ENCODE results near the gene KLHL36.
"Not testable (repeated sequence)": the region's sequence is repeated elsewhere in the genome, so short reads cannot be mapped to it uniquely, and the experiment has no call there.

The KLHL36 gene

DNA sequence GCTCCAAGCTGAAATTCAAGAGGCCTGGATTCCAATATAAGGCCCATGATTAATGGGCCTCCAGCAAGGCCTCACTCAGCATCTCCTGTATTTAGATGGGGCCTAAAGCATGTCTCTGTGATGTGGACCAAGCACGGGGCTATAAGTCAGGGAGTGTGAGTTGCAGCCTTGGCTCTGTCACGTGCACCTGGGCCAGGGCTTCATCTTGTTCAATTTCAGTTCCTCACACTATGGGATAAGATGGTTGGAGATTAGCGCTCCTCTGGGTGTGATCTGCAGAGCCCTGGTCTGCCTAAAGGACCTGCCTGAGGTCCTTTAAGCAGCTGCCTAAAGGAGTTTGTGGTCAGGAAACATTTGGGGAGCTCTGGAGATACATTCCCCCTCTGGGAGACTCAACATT lies 25.2 kb downstream of the KLHL36 start:
- no peak for DNase-seq

DNA sequence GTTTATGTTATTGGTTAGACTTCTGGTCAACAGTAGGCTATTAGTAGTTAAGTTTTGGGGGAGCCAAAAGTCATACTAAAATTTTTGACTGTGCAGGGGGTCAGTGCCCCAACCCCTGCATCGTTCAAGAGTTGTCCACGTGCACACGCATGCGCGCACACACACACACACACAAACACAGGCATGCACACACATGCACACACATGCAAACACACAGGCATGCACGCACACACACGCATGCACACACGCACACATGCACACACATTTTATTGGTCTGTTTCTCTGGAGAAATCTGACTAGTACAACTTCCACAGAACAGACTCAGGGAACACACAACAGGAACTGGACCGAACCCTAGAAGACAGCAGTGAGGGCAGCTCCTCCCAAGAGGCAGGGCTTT lies 27.1 kb downstream of the KLHL36 start:
- no peak for DNase-seq

DNA sequence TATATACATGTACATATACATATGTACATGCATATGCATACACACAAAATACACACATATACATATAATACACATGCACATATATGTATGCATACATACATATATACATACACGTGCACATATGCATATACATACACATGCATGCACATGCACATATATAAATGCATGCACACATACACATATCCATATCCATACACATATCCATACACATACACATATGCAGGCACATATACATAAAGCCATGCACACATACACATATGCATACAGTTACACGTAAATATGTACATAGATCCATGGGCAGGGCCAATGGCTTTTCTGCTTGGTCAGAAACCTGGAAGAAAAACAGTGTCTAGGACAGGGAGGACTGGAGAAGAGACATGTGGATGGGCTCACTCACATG lies 27.6 kb downstream of the KLHL36 start:
- no peak for DNase-seq

DNA sequence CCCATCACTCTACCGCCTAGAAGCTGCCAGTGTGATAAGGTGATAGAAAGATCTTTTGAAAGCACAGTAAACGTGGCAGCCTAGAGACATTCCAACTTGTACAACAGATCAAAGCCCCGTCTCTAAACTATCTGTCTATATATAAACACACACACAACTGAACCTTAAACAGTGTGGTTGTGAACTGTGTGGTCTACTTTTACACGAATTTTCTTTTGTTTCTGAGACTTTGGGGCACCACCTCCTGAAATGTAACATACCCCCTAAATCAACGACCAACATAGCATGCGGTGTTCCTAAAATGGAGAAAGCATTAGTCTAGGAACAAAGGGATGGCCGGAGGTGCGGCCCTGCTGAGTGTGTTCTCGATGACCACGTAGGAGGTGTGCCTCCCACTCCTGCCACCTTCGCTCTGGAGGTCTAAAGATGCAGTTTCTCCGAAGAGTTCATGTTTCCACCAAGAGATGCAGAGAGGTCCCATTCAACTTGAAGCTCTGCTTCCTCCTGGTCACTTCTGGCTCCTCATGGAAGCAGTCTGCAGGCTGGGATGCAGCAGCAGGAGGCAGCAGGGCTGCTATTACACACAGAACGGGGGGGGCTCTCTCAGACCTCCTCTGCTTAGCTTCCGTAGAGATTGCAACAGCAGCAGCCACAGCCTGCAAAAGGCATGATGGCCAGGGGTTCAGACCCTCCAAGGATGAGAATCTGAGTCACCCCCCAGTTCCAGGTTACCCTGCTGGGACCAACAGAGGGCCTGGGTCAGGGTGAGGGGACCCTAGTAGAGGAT lies 28.9 kb downstream of the KLHL36 start:
- no peak for DNase-seq

DNA sequence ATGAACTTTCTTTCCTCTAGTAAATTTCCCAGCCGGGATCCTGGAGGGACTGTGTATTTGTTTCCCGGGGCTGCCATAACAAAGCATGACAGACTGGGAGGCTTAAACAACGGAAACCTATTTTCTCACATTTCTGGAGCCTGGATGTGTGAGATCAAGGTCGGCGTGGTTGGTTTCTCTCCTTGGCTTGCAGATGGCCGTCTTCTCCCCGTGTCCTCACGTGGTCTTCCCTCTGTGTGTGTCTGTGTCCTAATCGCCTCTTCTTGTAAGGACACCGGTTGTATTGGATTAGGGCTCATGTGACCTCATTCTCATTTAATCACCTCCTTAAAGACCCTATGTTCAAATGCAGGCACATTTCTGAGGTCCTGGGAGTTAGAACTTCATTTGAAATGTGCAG lies 29.5 kb downstream of the KLHL36 start:
- no peak for DNase-seq

DNA sequence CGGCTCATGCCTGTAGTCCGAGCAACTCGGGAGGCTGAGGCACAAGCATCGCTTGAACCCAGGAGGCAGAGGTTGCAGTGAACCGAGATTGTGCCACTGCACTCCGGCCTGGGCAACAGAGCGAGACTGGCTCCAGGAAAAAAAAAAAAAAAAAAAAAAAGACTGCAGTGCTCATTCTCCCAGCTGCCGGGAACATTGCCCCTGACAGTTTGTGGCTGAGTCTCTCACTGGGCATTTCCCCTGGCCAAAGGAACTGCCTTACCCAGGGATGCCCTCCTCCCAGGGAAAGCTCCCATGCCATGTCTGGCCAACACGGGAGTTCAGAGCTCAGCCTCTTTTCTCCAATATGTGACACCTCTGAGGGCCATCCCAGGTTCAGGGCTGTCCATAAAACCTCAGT lies 30.2 kb downstream of the KLHL36 start:
- no peak for DNase-seq

DNA sequence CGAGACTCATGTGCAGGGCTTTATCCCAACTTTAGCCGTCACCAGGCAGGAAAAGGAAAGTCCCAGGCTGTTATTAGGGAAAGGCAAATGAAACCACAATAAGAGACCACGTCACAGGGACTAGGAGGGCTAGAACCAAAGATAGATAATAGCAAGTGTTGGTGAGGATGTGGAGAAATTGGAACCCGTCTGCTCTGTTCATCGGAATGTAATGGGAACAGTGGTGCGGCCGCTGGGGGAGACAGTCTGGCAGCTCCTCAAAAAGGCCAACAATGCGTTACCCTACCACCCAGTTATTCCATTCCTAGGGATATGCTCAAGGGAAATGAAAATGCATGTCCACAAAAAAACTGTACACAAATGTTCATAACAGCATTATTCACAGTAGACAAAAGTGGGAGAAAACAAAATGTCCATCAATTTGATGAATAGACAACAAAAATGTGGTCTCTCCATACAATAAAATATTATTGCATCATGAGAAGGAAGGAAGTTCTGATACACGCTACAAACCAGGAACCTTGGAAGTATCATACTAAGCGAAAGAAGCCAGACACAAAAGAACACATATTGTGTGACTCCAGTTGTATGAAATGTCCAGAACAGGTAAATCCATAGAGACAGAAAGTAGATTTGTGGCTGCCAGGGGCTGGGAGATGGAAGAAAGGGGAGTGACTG lies 32.0 kb downstream of the KLHL36 start:
- no peak for DNase-seq

DNA sequence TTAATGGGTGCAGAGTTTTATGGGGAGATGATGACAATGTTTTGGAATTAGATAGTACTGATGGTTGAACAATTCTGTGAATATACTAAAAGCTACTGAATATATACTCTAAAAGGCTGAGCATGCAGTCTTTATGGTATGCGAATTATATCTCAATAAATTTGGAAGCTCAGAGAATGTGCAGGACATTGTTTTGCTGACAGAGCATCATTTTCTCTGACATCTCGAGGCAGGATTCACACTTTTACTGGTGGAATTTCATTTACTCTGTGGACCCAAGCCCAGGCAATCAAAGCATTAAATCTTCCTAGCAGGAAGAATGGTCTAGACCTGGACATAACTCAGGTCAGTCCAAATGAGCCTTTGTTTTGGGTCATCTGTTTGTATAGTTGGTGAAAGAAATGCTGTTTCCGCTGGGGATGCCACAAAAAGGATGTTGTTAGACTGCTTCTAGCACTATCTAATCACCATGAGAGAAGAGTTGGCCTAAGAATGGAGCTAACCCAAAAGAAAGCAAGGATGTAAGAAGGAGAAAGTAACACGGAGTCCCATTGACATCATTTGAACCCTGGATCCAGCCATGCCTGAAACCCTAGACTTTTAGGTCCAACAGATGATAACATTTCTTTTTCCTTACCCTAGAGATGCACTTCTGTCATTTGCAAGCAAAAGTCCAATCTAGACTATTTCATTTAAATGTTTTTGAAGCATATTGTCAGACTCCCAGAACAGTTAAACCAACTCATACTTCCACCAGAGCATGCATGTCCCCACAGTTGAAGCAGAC lies 32.7 kb downstream of the KLHL36 start:
- no peak for DNase-seq

DNA sequence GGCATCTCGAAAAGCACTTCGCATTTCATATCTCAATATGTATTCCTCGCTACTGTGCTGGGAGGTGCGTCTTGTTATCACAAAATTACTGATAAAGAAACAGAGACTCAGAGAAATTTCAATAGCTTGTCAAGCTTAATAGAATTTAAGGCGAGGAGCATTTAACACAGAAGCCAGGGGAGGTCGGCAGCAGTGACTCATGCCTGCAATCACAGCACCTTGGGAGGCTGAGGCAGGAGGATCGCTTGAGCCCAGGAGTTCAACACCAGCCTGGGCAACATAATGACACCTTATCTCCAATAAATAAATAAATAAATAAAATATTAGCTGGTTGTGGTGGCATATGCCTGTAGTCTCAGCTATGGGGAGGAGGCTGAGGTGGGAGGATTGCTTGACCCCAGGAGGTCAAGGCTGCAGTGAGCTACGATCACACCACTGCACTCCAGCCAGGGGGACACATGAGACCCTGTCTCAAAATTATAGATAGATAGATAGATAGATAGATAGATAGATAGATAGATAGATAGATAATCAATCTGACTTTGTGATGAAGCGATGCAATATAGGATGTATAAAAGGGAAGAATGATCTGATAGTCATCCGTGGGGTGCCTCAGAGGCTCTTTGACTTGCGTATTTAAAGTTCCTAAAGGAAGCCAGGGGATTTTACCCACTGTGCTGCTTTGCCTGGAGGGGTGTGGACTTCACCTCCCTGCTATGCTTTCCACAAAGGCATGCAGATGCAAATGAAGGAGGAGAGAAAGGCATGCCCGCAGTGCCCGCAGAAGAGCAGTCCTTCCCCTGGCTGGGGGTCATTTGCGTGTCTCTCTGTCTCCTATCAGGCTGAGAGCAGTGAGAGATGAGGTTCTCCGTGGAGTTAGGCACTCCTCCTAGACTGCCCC lies 35.6 kb downstream of the KLHL36 start:
- DNase-seq: no peak

DNA sequence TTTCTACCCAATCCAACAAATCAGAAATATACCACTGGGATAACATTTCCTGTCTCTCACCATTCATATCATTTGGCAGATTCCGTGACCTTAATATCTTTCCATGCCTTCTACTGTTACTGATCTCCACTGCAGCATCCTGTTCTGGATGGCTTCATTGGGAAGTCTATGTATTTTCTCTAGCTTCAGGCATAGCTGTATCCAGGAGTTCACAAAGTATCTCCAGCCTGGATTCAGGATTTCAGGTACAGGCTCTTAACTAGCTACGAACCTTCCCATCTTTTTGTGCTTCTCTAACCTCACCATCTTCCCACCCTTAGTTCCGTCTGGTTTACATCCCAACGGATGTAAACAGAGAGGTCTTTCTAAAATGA lies 36.3 kb downstream of the KLHL36 start:
- DNase-seq: no peak

DNA sequence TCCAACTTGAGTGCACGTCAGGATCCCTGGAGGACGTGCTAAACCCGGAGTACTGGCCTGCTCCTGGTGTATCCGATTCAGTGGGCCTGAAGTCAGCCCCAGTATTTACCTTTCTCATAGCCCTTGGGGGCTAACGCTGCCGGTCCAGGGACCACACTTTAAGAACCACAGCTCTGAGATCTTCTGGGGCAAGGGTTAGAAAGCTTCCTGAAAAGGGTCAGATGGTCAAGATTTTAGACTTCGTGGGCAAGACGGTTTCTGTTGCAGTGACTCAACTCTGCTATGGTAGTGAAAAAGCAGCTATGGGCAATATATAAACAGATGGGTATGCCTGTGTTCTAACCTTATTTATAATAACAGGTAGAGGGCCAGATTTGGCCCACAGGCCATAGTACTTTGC lies 36.9 kb downstream of the KLHL36 start:
- no peak for DNase-seq

DNA sequence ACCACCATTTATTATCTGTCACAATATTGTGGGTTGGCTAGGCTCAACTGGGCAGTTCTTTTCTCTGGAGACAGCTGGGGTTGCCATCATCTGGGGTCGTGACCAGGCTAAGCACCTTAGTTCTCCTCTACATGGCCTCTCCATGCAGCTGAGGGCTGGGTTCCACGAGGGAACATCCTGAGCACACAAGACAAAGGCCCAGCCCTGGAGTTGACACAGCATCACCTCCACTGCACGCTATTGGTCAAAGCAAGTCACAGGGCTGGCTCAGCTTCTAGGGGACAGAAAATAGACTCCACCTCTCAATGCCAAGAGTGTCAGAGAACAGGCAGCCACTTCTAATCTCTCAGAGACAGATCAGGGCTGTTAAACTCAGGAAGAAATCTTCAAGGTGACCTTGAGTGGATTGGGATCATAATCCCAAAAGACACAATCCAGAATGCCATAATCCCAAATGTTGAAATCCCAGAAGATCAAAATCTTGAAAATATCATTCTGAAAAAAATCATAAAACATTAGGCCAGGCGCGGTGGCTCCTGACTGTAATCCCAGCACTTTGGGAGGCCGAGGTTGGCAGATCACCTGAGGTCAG lies 38.5 kb downstream of the KLHL36 start:
- no peak for DNase-seq

DNA sequence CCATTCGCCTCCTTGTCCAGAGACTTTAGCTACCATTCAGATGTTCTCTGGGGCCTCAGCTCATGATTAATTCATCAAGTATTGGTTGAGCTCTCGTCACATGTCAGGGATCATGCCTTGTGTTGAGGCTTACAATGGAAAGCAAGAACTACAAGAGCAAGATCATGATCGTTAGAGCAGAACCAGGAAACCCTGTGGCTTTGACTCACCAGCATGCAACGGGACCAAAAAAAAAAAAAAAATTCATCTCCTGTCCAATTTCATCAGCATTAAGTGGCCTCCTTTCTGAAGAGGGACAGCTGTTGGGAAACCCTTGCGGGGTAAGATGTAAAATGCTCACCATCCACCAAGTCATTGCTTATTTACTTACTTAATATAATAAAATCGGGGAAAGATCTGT lies 39.4 kb downstream of the KLHL36 start:
- no peak for DNase-seq

DNA sequence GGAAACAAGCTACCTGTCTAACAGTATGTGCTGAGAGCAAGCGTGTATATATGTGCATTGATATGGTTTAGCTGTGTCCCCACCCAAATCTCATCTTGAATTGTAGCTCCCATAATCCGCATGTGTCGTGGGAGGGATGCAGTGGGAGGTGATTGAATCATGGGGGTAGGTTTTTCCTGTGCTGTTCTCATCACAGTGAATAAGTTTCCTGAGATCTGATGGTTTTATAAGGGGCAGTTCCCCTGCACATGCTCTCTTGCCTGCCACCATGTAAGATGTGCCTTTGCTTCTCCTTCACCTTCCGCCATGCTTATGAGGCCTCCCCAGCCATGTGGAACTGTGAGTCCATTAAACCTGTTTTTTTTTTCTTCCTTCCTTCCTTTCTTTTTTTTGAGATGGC lies 39.9 kb downstream of the KLHL36 start:
- DNase-seq: not testable (repeated sequence)

GRCh38 chr16:84689111-84689510 lies 40.8 kb downstream of the KLHL36 start:
- DNase-seq: no peak

- no peak for DNase-seq
Observed at GRCh38 chr16:84690088-84690819, 41.9 kb downstream of the KLHL36 start.

GRCh38 chr16:84692451-84693214 lies 44.3 kb downstream of the KLHL36 start:
- no peak for DNase-seq

GRCh38 chr16:84693869-84694268 lies 45.6 kb downstream of the KLHL36 start:
- not testable (repeated sequence) for DNase-seq

DNA sequence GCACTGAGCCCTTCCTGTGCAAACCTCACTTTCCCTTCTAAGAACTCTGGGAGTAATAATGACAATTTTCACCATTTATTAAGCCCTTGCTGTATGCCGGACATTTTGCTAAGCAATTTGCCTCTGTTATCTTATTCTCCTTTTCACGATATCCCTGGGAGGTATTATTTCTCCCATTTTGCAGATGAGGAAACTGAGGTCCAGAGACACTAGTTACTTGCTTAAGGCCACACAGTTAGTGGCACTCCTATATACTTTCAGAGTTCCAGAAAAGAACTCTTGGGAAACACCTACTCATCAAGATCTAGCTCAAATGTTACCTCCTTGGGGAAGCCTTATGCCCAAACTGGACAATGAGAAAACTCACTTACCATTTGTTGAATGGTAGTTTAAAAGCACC lies 46.7 kb downstream of the KLHL36 start:
- no peak for DNase-seq

- DNase-seq: peak; percentile 45
Observed at GRCh38 chr16:84699147-84699711, 50.9 kb downstream of the KLHL36 start.

All from stimulated activated CD8-positive, alpha-beta memory T cell treated with anti-CD3 and anti-CD28 coated beads, Interleukin-4, amount 100 ng/mL, for 48 hours (primary cell).